ENCODE measurements around the gene CNTF. TPM values are rescaled to one million over a fixed set of nuclear protein-coding genes. Genes with fewer than 3 reads are reported as not detected.

CNTF gene
- total and polyA plus RNA-seq, 10 of the 15 experiments (the other 5 are each of a cell fraction or from before 2014, with no cell fraction given): 0.16 to 2.3 (median 0.73) TPM

DNA sequence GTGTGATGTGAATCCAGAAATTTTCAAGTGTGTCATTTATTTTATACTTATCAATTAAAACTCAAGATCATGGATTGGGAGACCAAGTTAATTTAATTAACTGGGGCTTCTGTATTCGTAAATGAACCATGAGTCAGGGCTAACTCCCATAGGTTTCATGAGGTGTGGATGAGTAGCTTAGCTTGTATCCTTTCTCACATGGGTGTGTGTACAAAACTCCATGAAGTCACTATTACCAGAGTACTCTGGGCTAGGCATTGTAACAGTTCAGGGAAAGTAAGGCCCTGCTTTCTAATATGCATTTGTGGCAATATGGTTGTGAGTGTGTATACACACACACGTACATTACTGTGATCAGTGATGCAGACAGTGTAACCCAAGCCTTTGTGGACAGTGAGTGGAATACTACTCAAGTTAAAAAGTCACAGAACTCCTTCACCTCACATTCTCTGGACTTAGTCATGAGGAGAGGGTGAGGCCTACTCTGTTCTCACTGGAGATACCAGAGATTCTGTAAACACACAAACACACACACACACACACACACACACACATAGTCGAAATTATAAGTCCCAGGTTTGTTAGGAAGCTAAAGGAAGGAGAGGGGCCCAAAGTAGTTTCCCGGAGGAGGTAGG lies 3.5 kb downstream of the CNTF start (continued):
- TF ChIP-seq TCF3 (IDR thresholded peaks at IDR 0.05; ENCODE audit: borderline replicate concordance, insufficient read depth, low read depth, low read length): no peak

DNA sequence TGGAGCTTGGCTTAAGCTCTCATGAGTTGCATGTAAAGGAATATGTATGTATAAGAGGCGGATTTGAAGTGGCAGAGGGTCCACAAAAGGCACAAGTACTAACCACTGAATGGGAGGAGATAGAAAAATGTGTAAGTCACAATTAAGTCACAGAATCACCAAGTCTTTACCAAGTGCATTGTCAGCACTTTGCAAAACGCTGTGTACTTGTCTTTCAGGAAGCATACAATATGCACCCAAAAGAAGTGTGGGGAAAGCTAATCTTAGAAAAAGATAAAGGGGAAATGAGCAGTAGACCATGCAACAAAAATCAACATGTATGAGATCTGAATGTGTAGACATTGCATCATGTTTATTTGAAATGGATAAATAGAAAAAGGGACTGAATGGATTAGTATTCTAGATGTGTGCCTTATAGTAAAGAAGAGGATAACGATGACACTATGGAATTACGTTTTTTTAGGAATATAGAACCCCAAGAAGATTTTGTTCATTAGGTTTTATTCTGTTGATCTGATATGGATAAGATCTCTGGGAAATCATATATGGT lies 4.5 kb downstream of the CNTF start:
- intact Hi-C loops (cut with micrococcal nuclease; ENCODE audit: unreplicated experiment): no loop called here
- H3K4me2 ChIP-seq (ENCODE audit: control insufficient read depth, insufficient read depth): no peak overlapping the region
- H3K4me1 ChIP-seq (ENCODE audit: control insufficient read depth, insufficient read depth, low read length): no peaks in the 10 kb centered on the region
- SMC1A ChIA-PET (ENCODE audit: uncharacterized antibody, unreplicated experiment): interaction anchor here (0.8 to 6.5 kb wide), 6 partner anchors 8 to 59 kb away, joined by 3 to 73 read pairs (median 4); no protein-coding TSS in a partner anchor
- RAD21 ChIA-PET (ENCODE audit: unreplicated experiment): interaction anchor here (1.1 to 3.5 kb wide), 3 partner anchors 50 to 59 kb away, joined by 5 to 61 read pairs (median 28); no protein-coding TSS in a partner anchor
- no peak overlapping the region for H2AFZ ChIP-seq (ENCODE audit: control insufficient read depth, low read depth, low read length)
- H3K9me3 ChIP-seq (replicated peaks; ENCODE audit: control insufficient read depth, insufficient read depth, low read length): no peaks in the 10 kb centered on the region
- no peaks in the 10 kb centered on the region for H4K20me1 ChIP-seq (ENCODE audit: control insufficient read depth, insufficient read depth)
- DNase-seq (ENCODE audit: low read depth, low spot score) (no peak), FAIRE-seq (no peak), ATAC-seq (no peak)
- no peak for TF ChIP-seq JUNB (IDR thresholded peaks at IDR 0.05)
- no peak for TF ChIP-seq PML (IDR thresholded peaks at IDR 0.05; ENCODE audit: low read length)
- no peak for TF ChIP-seq RAD51 (IDR thresholded peaks at IDR 0.05)
- TF ChIP-seq, protein P1, sequence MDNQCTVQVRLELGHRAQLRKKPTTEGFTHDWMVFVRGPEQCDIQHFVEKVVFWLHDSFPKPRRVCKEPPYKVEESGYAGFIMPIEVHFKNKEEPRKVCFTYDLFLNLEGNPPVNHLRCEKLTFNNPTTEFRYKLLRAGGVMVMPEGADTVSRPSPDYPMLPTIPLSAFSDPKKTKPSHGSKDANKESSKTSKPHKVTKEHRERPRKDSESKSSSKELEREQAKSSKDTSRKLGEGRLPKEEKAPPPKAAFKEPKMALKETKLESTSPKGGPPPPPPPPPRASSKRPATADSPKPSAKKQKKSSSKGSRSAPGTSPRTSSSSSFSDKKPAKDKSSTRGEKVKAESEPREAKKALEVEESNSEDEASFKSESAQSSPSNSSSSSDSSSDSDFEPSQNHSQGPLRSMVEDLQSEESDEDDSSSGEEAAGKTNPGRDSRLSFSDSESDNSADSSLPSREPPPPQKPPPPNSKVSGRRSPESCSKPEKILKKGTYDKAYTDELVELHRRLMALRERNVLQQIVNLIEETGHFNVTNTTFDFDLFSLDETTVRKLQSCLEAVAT (IDR thresholded peaks at IDR 0.05): no peak
- no peak for TF ChIP-seq MXI1 (IDR thresholded peaks at IDR 0.05; ENCODE audit: low read depth, low read length)
- TF ChIP-seq ETV6 (conservative IDR thresholded peaks at IDR 0.05 in 1 of 2, IDR thresholded peaks at IDR 0.05 in 1 of 2; ENCODE audit: borderline replicate concordance in 1 of 2, low read depth in 1 of 2): no peak
- in situ Hi-C loops (cut with MboI): no loop called here
- no peaks in the 10 kb centered on the region for H3K27me3 ChIP-seq (replicated peaks in 1 of 2; ENCODE audit: control insufficient read depth in 2 of 2, insufficient read depth in 2 of 2, low read length in 1 of 2)
- no peak overlapping the region for H3K9ac ChIP-seq (ENCODE audit: control insufficient read depth, insufficient read depth, low read length)
- WGBS (ENCODE audit: insufficient coverage, insufficient replicate concordance, low lambda C conversion rate, missing lambda C conversion rate): 47% methylated on average over 4 of the region's 4 CpGs
- POLR2A ChIA-PET: interaction anchor here (1.1 kb wide), 1 partner anchor 51 kb away, joined by 3 read pairs; the partner anchor contains the start of gene LPXN
- H3K79me2 ChIP-seq (ENCODE audit: control insufficient read depth, insufficient read depth, low read length): no peaks in the 10 kb centered on the region; the same call in 1 of the 2 replicates
- no peak overlapping the region for H3K4me3 ChIP-seq
- H3K27ac ChIP-seq (ENCODE audit: control insufficient read depth, insufficient read depth): no peak overlapping the region
- CTCF ChIA-PET: interaction anchor here (0.7 to 9.8 kb wide), 8 partner anchors 8 to 293 kb away, joined by 3 to 156 read pairs (median 38); partner anchors contain the start of genes LPXN and ZFP91
- no TSS peak for BruUV-seq (replicated peaks)
- peaks cover 10 to 24% of the 10 kb centered on the region in 2 experiments; a peak in 3 of 4 replicates for H3K36me3 ChIP-seq (ENCODE audit: control insufficient read depth in 2 of 2, insufficient read depth in 2 of 2, low read length in 1 of 2)

All from GM12878 (cell line).